HG02610 (cell line): Measurements from ENCODE around the gene KATNAL2.

Source experiments
- ATAC-seq: cut with Tn5 transposase; IDR thresholded peaks from one replicate; pipeline ENCODE4 v1.9.1; 2021; ENCODE audit warnings: mild to moderate bottlenecking, moderate library complexity; ENCODE audit not compliant: unreplicated experiment

The KATNAL2 gene

GRCh38 chr18:47110492-47111274 is 193.3 kb downstream of the KATNAL2 start:
- ATAC-seq, result no peak

- no peak for ATAC-seq
Observed at GRCh38 chr18:47113796-47114540, 196.6 kb downstream of the KATNAL2 start.

- ATAC-seq, result no peak
Observed at GRCh38 chr18:47115205-47115604, 197.8 kb downstream of the KATNAL2 start.

DNA sequence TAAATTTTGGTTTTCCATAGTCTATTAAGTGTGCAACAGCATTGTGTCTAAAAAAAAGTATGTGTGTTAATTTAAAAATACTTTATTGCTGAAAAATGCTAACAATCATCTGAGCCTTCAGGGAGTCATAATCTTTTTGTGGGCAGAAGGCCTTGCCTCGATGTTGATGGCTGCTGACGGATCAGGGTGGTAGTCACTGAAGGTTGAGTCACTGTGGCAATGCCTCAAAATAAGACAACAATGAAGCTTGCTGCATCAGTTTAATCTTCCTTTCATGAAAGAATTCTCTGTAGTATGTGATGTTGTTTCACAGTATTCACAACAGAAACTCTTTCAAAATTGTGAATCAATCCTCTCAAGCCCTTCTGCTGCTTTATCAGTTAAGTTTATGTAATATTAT is 201.6 kb downstream of the KATNAL2 start:
- no peak for ATAC-seq

- ATAC-seq, result peak; percentile 99
Observed at GRCh38 chr18:47120428-47120827, 203.0 kb downstream of the KATNAL2 start.

DNA sequence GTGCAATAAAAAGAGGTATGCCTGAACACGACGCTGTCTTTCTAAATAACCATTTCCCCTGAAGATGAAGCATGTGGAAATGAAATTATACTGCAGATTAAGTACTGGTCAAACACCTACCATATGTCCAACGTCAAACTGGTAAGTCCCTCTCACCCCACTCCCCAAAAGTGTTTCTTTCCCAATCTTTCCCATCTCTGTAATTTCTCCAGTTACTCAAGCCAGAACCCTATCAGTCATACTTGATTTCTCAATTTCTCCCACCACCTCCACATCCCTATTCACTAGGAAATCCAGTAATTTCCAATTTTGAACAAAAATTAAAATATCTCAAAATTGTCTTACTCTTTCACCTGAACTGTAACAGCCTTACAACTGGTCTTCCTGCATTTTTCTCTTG is 203.7 kb downstream of the KATNAL2 start:
- ATAC-seq, result no peak

DNA sequence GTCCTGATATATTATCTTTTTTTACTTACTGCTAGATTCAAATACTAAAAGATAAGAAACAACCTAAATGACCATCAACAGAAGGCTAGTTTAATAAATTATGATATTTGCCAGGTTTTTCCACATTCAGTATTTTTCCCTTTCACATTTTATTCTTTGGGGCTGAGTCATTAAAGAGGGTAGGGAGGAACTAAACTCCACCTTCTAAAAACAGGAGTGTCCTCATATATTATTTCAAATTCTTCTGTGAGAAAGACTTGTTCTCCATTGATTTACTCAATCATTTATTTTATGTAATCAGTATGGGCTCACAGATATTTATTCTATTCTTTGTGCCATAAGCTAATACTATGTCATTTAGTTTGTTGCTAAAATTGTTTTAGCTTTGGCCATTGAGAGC is 223.9 kb downstream of the KATNAL2 start:
- no peak for ATAC-seq

- no peak for ATAC-seq
Observed at GRCh38 chr18:47143153-47143552, 225.8 kb downstream of the KATNAL2 start.

GRCh38 chr18:47143899-47144485 is 226.6 kb downstream of the KATNAL2 start:
- no peak for ATAC-seq

- no peak for ATAC-seq
Observed at GRCh38 chr18:47146206-47146605, 228.8 kb downstream of the KATNAL2 start.

- ATAC-seq, result no peak
Observed at GRCh38 chr18:47149457-47150028, 232.1 kb downstream of the KATNAL2 start.

DNA sequence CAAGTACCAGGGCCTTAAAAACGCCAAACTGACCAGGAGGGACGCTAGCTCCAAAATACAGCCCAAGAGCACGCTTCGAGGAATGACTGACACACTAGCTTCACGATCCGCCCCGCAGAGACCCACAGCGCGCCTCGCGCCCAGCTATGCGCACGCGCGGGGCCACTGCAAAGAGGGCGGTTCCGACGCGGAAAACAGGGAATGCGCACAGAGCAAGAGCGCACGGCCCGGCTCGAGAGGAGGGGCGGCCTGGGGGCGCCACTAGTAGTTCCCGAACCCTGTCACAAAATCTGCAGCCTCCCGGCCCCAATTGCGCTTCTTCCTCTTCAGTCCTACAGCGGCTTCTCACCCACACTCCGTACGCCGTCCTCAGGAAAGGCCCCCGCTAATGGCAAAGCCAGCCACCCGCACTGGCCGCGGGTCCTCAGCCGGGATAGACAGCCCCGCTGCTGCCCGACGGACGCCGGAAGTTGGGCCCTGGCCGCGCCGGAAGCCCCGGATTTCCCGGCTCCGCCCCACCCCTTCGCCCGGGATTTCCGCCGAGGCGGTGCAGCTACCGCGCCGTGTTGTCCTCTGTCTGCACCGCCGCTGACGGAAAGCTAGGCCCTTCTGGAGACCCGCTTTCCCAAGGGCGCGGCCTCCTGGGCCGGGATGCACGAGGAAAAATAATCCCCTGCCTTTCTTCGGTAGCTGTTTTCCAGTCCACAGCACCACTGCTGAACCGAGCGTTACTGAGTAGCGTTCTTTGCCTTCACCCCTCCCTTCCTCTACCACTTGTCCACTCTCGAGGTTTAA is 232.8 kb downstream of the KATNAL2 start, which contains the start of gene HDHD2:
Gene HDHD2, minus strand, starts transcription at position 472 of the 795 bp plus-strand sequence. CDS start 14,061 bp downstream, outside the sequence.
- ATAC-seq, result peak; percentile 89

- peak; percentile 8 for ATAC-seq
Observed at GRCh38 chr18:47150824-47151366, 233.5 kb downstream of the KATNAL2 start.

DNA sequence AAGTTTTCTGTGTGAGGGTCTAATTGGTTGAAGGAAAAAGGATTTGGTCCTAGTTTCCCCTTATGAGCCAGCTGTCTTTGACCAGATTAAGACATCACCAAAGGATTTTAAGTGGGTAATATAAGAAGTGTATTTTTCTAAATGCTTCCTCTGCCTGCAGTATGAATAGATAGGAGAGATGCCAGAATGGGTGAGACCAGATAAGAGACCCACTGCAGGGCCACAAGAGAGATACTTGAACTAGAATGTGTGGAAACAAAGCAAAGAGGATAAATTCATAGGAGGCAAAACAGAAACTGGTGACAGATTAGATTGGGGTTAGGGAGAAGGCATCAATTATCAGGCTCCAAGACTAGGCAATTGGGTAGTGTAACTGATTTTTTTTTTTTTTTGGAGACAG is 234.0 kb downstream of the KATNAL2 start:
- no peak for ATAC-seq
